Fibroblast of lung (primary cell): ENCODE results near the gene MTOR. TPM values are rescaled to one million over a fixed set of nuclear protein-coding genes. Genes with fewer than 3 reads are reported as not detected.

ENCODE experiments used
- DNase-seq, 2 donors: peaks; one replicate each; pipeline versions ENCODE4 v3.0.0 to v3.0.0-alpha.2; 2010; ENCODE audit warnings: low read depth in 2 of 2
- H2AFZ ChIP-seq: 2 replicates; pipeline ENCODE4 v1.5.1; 2012; ENCODE audit warnings: low read length, control low read depth, inconsistent platforms
- H3K27ac ChIP-seq: 2 replicates; pipeline ENCODE4 v1.5.1; 2011; ENCODE audit warnings: low read length, control low read depth; ENCODE audit not compliant: insufficient read depth
- H3K27me3 ChIP-seq: 2 replicates; pipeline ENCODE4 v1.5.1; 2011; ENCODE audit warnings: mild to moderate bottlenecking, low read length; ENCODE audit not compliant: control insufficient read depth, insufficient read depth
- H3K36me3 ChIP-seq: 2 replicates; pipeline ENCODE4 v1.5.1; 2011; ENCODE audit warnings: low read length; ENCODE audit not compliant: control insufficient read depth, insufficient read depth
- H3K4me1 ChIP-seq: 2 replicates; pipeline ENCODE4 v1.5.1; 2011; ENCODE audit warnings: low read length; ENCODE audit not compliant: control insufficient read depth, insufficient read depth; ENCODE audit errors: extremely low read depth
- H3K4me2 ChIP-seq: 2 replicates; pipeline ENCODE4 v1.5.1; 2011; ENCODE audit warnings: low read length, control low read depth; ENCODE audit not compliant: insufficient read depth; ENCODE audit errors: extremely low read depth
- H3K4me3 ChIP-seq, 4 experiments: fragments of 200-600 bp in 1 of 4; sonication (generic) in 1 of 4; replicated peaks in 1 of 4; 2 replicates each; pipeline ENCODE4 v1.5.1; 2011 to 2016; ENCODE audit warnings: low read length in 4 of 4, low read depth in 3 of 4, mild to moderate bottlenecking in 3 of 4, control low read depth in 2 of 4, inconsistent platforms in 1 of 4, mixed read lengths in 1 of 4; ENCODE audit not compliant: insufficient read depth in 1 of 4; ENCODE audit errors: control extremely low read depth in 1 of 4
- H3K79me2 ChIP-seq: 2 replicates; pipeline ENCODE4 v1.5.1; 2012; ENCODE audit warnings: mild to moderate bottlenecking, low read length, inconsistent platforms; ENCODE audit not compliant: control insufficient read depth, insufficient read depth
- H3K9ac ChIP-seq: 2 replicates; pipeline ENCODE4 v1.5.1; 2011; ENCODE audit warnings: mild to moderate bottlenecking, low read length, control low read depth; ENCODE audit not compliant: insufficient read depth
- H3K9me3 ChIP-seq: 2 replicates; pipeline ENCODE4 v1.5.1; 2012; ENCODE audit warnings: low read depth, low read length; ENCODE audit not compliant: control insufficient read depth, insufficient read depth
- H4K20me1 ChIP-seq: 2 replicates; pipeline ENCODE4 v1.5.1; 2011; ENCODE audit warnings: low read length; ENCODE audit not compliant: control insufficient read depth, insufficient read depth; ENCODE audit errors: extremely low read depth
- EZH2 ChIP-seq: IDR thresholded peaks from 2 replicates; pipeline ENCODE4 v1.5.1; 2012; ENCODE audit warnings: low read length, control low read depth, mild to moderate bottlenecking; ENCODE audit errors: missing control alignments
- polyA plus RNA-seq, 2 donors: library from polyadenylated mRNA; depleted of rRNA in 1 of 2; stranded (reverse) in 1 of 2; unstranded in 1 of 2; fragments of >200 nt; gene quantifications; 2 replicates each; pipeline ENCODE4 v1.2.1, GENCODE V29; 2011 to 2012; ENCODE audit warnings: missing spikeins in 1 of 2
- total RNA-seq: library from RNA; depleted of rRNA; stranded (reverse); fragments of >200 nt; gene quantifications from 2 replicates; pipeline ENCODE4 v1.2.1, GENCODE V29; 2014
- TF ChIP-seq, protein P1 (sequence below), 2 donors: IDR thresholded peaks in 1 of 2; conservative IDR thresholded peaks in 1 of 2; 1 replicate in 1 of 2; 2 replicates in 1 of 2; pipeline ENCODE4 v1.5.1; 2011 to 2012; ENCODE audit warnings: low read length in 2 of 2, control low read depth in 1 of 2, inconsistent platforms in 1 of 2, low read depth in 1 of 2, mild to moderate bottlenecking in 1 of 2

Gene MTOR
- total and polyA plus RNA-seq, 2 donors (not counting 1 experiment from before 2014, with no cell fraction given): 20.2 to 36.2 TPM

DNA sequence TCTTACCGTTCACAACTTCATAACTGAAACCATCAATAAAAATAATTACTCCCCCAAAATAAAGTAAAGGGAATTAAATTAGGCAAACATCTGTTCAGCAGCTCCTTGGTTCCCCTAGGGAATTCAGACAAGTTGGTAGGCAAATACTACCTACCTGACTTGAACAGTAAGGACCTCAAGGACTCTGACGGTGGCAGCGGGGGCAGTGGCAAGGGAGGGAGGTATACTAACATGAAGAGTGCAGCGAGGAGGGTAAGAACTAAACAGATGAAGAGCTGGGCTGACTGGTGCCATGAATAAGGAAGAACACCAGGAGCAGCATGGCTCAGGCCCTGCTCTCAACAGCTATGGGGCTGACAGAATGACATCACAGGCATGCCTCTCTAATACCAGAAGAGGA is 33.1 kb downstream of the MTOR start:
- DNase-seq: no peak
- H3K4me1 ChIP-seq: no peaks in the 10 kb centered on the region

GRCh38 chr1:11227106-11228077 is 35.0 kb downstream of the MTOR start:
- Histone ChIP-seq H4K20me1 (no peaks in the 10 kb centered on the region), H3K36me3 (peaks cover 10% of the 10 kb centered on the region), H3K27ac (no peak overlapping the region), H3K4me1 (no peaks in the 10 kb centered on the region), H3K27me3 (no peaks in the 10 kb centered on the region), H2AFZ (no peak overlapping the region), H3K9me3 (no peaks in the 10 kb centered on the region), H3K4me2 (no peak overlapping the region), H3K9ac (no peak overlapping the region), H3K79me2 (no peaks in the 10 kb centered on the region), H3K4me3 (no peak overlapping the region)
- TF ChIP-seq, protein P1, sequence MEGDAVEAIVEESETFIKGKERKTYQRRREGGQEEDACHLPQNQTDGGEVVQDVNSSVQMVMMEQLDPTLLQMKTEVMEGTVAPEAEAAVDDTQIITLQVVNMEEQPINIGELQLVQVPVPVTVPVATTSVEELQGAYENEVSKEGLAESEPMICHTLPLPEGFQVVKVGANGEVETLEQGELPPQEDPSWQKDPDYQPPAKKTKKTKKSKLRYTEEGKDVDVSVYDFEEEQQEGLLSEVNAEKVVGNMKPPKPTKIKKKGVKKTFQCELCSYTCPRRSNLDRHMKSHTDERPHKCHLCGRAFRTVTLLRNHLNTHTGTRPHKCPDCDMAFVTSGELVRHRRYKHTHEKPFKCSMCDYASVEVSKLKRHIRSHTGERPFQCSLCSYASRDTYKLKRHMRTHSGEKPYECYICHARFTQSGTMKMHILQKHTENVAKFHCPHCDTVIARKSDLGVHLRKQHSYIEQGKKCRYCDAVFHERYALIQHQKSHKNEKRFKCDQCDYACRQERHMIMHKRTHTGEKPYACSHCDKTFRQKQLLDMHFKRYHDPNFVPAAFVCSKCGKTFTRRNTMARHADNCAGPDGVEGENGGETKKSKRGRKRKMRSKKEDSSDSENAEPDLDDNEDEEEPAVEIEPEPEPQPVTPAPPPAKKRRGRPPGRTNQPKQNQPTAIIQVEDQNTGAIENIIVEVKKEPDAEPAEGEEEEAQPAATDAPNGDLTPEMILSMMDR (conservative IDR thresholded peaks at IDR 0.05 in 1 of 2, IDR thresholded peaks at IDR 0.05 in 1 of 2; ENCODE audit: low read depth in 1 of 2, low read length in 2 of 2): no peak
- no peak for TF ChIP-seq EZH2
- no peak for DNase-seq

More for the DNA sequence above, 33.1 kb downstream of the MTOR start:
- TF ChIP-seq EZH2: no peak
- TF ChIP-seq, protein P1 (conservative IDR thresholded peaks at IDR 0.05 in 1 of 2, IDR thresholded peaks at IDR 0.05 in 1 of 2; ENCODE audit: low read depth in 1 of 2, low read length in 2 of 2): no peak
- Histone ChIP-seq H3K27me3 (no peaks in the 10 kb centered on the region), H3K9ac (no peak overlapping the region), H3K79me2 (no peaks in the 10 kb centered on the region), H3K9me3 (no peaks in the 10 kb centered on the region), H2AFZ (no peak overlapping the region), H3K27ac (no peak overlapping the region), H4K20me1 (no peaks in the 10 kb centered on the region), H3K4me2 (no peak overlapping the region), H3K4me3 (no peak overlapping the region), H3K36me3 (peaks cover 10% of the 10 kb centered on the region)

- H3K4me3 ChIP-seq: no peak overlapping the region
- no peak overlapping the region for H3K27ac ChIP-seq
- H3K4me2 ChIP-seq: no peak overlapping the region
- H3K36me3 ChIP-seq: peaks cover 4% of the 10 kb centered on the region
- TF ChIP-seq, protein P1 (conservative IDR thresholded peaks at IDR 0.05 in 1 of 2, IDR thresholded peaks at IDR 0.05 in 1 of 2; ENCODE audit: low read depth in 1 of 2, low read length in 2 of 2): no peak
- no peak for TF ChIP-seq EZH2
- no peak overlapping the region for H2AFZ ChIP-seq
- DNase-seq: no peak
- no peaks in the 10 kb centered on the region for H4K20me1 ChIP-seq
- H3K27me3 ChIP-seq: no peaks in the 10 kb centered on the region
- no peaks in the 10 kb centered on the region for H3K79me2 ChIP-seq
- no peaks in the 10 kb centered on the region for H3K4me1 ChIP-seq
- no peaks in the 10 kb centered on the region for H3K9me3 ChIP-seq
- no peak overlapping the region for H3K9ac ChIP-seq
Measured at GRCh38 chr1:11216074-11216473, 46.3 kb downstream of the MTOR start.
